GM12872 (cell line): ENCODE data around the gene GABRP.

Experiments
- TF ChIP-seq, protein P1 (sequence below): IDR thresholded peaks from 3 replicates; pipeline ENCODE4 v1.5.1; 2011; ENCODE audit warnings: low read depth, mild to moderate bottlenecking, low read length, moderate library complexity; ENCODE audit not compliant: insufficient read depth

Gene GABRP

GRCh38 chr5:170757182-170757601, 26.3 kb upstream of the GABRP start:
- TF ChIP-seq, protein P1, sequence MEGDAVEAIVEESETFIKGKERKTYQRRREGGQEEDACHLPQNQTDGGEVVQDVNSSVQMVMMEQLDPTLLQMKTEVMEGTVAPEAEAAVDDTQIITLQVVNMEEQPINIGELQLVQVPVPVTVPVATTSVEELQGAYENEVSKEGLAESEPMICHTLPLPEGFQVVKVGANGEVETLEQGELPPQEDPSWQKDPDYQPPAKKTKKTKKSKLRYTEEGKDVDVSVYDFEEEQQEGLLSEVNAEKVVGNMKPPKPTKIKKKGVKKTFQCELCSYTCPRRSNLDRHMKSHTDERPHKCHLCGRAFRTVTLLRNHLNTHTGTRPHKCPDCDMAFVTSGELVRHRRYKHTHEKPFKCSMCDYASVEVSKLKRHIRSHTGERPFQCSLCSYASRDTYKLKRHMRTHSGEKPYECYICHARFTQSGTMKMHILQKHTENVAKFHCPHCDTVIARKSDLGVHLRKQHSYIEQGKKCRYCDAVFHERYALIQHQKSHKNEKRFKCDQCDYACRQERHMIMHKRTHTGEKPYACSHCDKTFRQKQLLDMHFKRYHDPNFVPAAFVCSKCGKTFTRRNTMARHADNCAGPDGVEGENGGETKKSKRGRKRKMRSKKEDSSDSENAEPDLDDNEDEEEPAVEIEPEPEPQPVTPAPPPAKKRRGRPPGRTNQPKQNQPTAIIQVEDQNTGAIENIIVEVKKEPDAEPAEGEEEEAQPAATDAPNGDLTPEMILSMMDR: no peak

DNA sequence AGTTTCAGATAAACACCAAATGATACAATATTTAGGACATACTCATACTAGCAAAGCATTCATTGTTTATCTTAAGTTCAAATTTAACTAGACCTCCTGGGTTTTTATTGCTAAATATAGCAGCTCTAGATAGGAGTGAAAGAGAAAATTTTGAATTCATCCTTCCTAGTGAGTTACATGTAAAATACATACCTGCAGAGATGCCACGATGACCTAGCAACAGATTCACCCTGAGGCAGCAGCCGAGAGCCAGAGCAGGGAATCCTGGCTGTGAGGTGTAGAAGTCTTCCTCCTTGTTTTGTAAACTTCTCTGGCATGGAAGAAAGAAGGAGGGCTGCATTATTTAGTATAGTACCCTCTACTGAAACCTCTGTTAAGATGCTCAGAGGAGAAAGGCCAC, 25.9 kb upstream of the GABRP start:
- TF ChIP-seq, protein P1: no peak

DNA sequence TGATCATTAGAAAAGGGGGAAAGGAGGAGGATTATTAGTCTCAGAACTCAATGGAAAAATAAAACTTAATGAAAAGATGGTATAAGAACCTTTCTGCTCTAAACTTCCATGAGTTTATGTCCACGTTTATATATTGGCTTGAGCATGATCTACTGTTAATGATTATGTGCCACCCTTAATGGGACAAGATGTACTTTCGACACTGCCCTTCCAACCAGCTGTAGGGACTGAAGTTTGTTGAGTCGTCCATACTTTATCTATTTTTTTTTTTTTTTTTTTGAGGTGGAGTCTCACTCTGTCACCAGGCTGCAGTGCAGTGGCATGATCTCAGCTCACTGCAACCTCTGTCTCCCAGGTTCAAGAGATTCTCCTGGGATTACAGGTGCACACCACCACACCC, 25.0 kb upstream of the GABRP start:
- TF ChIP-seq, protein P1: no peak

- TF ChIP-seq, protein P1: no peak
These were observed 23.4 kb upstream of the GABRP start for GRCh38 chr5:170760113-170760512.

GRCh38 chr5:170761048-170761707, 22.3 kb upstream of the GABRP start:
- TF ChIP-seq, protein P1: no peak

DNA sequence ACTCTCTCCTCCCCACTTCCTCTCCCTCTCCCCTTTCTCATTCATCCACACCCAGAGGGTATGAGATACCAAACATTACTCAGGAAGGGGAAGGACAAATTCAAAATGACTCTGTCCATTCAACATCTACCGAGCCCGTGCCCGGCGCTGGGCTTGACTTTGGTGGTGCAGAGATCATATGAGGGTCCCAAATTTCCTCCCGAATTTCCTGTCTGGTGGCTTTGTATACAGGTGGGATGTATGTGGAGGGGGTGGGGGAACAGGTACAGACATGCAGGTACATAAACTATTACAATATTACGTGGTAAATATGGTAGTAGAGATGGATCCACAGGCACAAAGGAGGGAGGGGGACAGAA, 21.8 kb upstream of the GABRP start:
- TF ChIP-seq, protein P1: no peak

DNA sequence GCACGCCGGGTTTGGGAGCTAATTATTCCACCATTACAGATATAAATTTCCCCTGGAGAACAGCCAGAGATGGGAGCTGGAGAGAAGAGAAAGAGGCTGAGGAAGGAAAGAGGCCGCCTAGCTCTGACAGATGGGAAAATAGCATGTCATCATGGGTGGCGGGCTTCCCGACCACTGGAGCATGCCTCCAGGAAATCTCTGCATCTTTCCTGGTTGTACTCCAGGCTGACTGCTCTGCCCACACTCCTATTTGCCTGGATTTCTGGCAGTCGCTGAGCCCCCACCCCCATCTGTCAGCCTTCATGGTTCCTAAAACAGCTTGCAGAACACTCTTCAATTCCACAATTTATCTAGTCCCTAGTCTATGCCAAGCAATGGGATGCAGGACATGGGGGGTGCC, 14.3 kb upstream of the GABRP start:
- TF ChIP-seq, protein P1: no peak
